NCI-H2196 treated with DMSO at 0.1 percent for 48 hours (cell line): ENCODE data around the gene SULT2B1.
A peak's percentile ranks its signal among the peaks of the same experiment; 100 is the strongest.

Experiments
- DNase-seq: peaks from one replicate; lab custom pipeline; 2025; ENCODE audit not compliant: unreplicated experiment; lab: John Stamatoyannopoulos, UW

The SULT2B1 gene

GRCh38 chr19:48633148-48634035 is 81.4 kb downstream of the SULT2B1 start:
- DNase-seq = no peak

DNA sequence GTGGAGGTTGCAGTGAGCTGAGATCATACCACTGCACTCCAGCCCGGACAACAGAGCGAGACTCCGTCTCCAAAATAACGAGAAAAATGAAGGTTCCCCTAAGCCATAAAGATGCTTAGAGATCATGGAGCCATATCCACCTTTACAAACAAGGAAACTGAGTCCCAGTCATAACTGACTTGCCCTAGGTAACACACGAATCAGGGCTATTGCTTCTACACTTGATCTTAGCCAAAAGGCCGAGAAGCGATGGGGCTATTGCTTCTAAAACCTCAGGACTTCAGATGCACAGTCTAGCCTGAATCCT is 82.0 kb downstream of the SULT2B1 start:
- no peak for DNase-seq

DNA sequence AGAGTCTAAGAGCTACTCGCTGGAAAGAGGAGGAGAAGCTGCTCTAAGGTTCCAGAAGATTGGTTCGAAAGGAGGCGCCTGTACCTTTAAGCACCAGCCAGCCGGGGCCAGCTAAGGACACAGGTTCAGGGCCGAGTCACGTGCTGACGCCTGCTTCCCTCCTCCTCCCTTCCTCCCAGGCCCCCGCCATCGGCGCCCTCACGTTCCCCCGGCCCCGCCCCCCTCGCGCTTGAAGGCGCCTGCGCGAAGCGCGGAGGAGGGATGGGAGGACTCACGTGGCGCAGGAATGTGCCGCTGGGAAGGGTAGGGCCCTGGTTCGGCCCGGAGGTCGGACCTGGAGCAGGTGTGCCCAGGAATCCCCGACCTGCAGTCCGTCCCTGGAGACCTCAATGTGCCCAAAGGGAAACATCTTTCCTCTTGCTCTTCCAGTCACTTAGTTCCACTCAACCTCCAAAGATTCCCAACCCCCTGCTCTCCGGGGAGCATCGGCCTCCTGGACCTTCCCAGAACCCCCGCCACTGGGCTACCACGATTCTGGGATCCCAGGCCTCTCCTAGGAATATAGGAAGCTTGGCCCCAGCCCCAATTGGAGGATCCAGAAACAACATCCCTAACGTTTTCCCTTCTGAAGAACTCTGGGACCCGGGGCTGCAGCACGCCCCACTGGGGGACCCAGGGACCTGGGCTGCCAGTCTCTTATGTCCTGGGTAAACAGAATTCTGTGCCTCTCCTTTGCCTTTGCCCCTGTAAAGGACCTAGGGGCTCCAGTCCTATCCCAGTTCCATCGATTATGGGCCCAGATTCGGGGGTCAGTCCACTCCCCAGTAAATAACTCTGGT is 82.7 kb downstream of the SULT2B1 start:
- peak; percentile 97 for DNase-seq

- DNase-seq = peak; percentile 33
Observed at GRCh38 chr19:48635263-48635965, 83.4 kb downstream of the SULT2B1 start.

DNA sequence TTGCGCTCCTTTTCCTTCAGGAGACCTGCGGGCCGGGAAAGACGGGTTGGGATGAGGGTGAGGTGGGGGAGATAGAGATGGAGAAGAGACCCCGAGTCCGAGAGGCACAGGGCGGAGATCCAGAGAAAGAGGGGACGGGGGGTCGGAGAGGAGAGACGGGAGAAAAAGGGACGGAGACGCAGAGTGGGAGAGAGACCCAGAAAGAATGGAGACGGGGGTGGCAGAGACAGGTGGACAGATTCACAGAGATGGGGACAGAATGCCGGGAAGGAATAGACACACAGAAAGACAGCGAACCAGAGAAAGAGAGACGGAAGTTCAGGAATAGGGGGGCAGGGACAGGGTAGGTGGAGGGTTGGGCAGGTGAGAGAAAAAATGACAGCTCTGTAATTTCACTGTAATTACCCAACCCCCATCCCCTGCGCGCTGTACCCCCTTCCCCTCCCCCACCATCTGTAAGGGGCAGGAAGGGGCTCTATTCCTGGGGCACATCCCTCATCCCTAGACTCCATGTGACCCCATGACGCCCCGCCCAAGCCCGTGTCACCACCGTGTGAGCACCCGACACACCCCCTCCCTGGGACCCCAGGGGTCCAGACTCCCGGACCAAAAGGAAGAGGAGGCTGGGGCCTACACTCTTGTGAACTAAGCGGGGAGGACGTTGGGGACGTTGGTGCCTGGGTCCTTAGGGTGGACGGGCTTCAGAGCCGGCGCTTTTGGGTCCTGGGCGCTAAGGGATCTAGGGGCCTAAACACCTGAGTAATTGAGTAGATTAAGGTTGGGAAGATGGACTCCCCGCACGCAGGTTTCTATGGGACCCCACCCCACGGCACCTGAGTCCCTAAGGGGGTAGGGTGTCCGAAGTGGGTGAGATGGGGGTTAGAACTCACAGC is 84.2 kb downstream of the SULT2B1 start:
- DNase-seq = no peak

GRCh38 chr19:48636859-48637448 is 85.0 kb downstream of the SULT2B1 start, which contains the start of gene DBP:
Gene DBP, minus strand, starts transcription at chr19:48637379. Its CDS starts 385 bp downstream, at chr19:48636994.
- DNase-seq = no peak

- peak; percentile 99 for DNase-seq
Observed at GRCh38 chr19:48637449-48637947, 85.5 kb downstream of the SULT2B1 start.

DNA sequence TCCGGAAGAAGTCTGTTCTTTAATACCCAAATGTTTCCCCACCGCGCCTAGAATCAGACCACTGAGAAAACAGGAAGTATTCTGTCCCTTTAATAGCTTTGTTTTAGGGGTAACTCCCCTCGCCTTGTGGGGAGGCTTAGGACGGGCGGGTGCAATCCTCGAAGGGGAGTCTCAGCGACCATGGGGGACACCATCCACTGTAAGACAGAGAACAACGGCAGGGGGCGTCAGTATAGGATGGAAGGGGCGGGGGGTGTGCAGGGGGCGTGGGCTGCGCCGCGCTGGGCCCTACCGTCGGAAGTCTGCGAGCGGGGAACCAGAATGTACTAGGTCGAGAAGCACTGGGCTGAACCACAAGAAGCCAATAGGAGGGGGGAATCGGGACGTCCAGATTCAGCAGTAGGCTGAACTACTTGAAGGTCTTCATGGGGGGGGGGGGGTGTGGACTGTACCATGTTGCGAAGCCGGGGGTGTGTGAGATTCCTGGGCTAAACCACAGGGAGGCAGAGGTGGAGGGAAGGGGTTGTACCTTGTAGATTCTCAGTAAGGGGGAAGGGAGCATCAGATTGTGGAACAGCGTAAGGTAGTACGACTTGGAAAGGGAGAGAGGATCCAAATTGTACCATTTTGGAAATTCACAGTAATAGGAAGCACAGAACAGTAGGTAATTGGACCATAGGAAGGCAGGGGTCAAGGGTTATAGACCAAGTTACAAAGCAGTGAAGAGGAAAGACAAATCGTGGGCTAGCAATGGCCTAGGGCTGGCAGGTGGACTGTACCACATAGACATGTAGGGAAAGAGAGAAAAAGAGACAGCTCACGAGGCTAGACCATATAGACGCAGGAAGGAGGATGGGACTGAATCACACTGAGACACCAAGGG is 86.2 kb downstream of the SULT2B1 start:
- peak; percentile 95 for DNase-seq

GRCh38 chr19:48638831-48639381 is 86.9 kb downstream of the SULT2B1 start:
- DNase-seq = no peak

DNA sequence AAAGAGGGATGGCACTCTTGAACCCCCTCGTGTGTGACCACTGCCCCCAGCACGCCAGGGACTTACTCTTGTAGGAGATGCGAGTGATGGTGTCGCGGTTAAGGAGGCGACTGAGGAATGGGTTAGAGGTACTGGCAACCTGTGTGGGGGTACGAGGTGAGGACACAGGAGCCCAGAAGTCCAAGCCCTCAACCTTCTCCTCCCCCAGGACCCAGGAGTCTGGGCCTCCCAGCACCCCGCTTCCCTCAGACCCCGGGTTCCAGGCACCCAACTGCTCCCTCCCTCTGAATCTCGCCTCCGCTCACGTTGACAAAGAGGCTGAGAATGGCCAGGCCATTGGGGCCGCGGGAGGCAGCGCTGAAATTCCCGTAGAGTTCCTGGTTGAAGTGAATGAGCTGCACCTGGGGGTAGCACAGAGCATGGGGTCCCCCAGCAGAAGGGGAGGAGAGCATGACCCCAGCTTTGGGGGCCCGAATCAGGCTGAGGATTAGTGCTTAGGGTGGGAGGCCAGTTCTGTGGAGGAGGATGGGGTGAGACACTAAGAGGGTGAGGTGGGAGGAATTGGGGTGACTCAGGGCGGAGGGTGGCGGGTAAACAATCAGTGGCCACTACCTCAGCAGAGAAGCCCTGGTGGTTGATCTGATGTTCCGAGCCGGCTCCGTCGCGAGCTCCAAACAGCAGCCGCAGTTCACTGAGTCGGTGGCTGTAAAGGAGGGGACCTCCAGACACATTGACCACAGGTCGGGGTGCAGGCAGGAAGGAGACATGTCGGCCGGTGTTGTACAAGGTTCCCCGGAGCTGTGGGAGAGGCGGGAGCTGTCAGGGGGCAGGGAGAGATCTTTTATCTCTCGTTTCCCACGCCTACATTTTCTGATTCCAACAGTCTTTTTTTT is 87.8 kb downstream of the SULT2B1 start:
- DNase-seq = no peak

GRCh38 chr19:48641850-48642249 is 89.9 kb downstream of the SULT2B1 start:
- DNase-seq = no peak

DNA sequence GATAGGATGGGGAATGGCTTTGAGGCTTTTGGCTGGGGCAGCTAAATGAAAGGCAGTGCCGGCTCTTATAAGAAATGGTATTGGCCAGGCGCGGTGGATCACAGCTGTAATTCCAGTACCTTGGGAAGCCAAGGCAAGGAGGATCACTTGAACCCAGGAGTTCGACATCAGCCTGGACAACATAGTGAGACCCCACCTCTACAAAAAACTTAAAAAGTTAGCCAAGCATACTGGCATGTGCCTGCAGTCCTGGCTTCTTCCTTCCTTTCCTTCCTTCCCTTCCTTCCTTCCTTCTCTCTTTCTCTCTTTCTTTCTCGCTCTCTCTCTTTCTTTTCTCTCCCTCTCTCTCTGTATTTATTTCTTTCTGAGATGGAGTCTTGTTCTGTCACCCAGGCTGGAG is 90.9 kb downstream of the SULT2B1 start:
- DNase-seq = no peak

- DNase-seq = no peak
Observed at GRCh38 chr19:48644355-48644754, 92.4 kb downstream of the SULT2B1 start.

- DNase-seq = peak; percentile 79
Observed at GRCh38 chr19:48644839-48645619, 93.1 kb downstream of the SULT2B1 start.

DNA sequence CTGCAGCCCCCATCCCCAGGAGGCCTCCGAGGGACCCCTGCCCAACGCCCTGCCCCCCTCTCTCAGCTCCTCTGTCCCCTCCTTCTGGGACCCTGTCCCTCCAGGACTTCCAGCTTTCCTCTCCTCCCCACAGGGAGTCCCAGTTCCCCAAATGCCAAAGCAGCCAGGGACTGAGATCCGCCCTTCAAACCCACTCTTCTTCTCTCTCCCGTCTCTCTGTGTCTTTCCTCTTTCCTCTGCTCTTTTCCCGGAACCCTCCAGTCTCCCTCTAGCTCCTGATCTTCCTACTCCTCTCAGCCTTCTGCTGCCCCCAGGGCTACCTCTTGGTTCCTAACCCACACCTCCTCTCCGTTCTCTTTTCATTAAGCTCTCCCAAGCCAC is 93.6 kb downstream of the SULT2B1 start:
- DNase-seq = no peak

GRCh38 chr19:48646001-48646721 is 94.2 kb downstream of the SULT2B1 start, which contains the start of gene CA11:
Gene CA11, minus strand, starts transcription at chr19:48646187. Its CDS starts 555 bp downstream, at chr19:48645632.
- DNase-seq = peak; percentile 90
